Activated B cell treated with CpG ODN at 0.5 μM for 24 hours (primary cell): ENCODE data around the gene SLC15A1. TPM values are rescaled to one million over a fixed set of nuclear protein-coding genes. Genes with fewer than 3 reads are reported as not detected.

ENCODE experiments used
- ATAC-seq: fragments of 200-7000 bp; cut with Tn5 transposase; one replicate; pipeline ENCODE4 v1.10.0; 2021; ENCODE audit warnings: low read depth, mild to moderate bottlenecking, moderate library complexity
- CTCF ChIA-PET: fragments of 350-600 bp; sonication (Branson Sonifier 250); formaldehyde crosslinking; loops from one replicate; lab custom pipeline; 2021; ENCODE audit warnings: antibody characterized with exemption; lab: Charles Lee
- POLR2A ChIA-PET: fragments of 350-600 bp; sonication (Branson Sonifier 250); formaldehyde crosslinking; loops from one replicate; lab custom pipeline; 2021; ENCODE audit warnings: antibody characterized with exemption; lab: Charles Lee
- DNase-seq: peaks from one replicate; pipeline ENCODE4 v3.0.0; 2022
- H3K27ac Mint-ChIP-seq: one replicate; pipeline ENCODE4 v1.8.0; 2020; ENCODE audit warnings: mixed read lengths
- H3K27me3 Mint-ChIP-seq: one replicate; pipeline ENCODE4 v1.8.0; 2021; ENCODE audit warnings: mixed read lengths
- H3K36me3 Mint-ChIP-seq: one replicate; pipeline ENCODE4 v1.8.0; 2021; ENCODE audit warnings: low read depth, mixed read lengths
- H3K4me1 Mint-ChIP-seq: one replicate; pipeline ENCODE4 v1.8.0; 2021; ENCODE audit warnings: mixed read lengths
- H3K4me3 Mint-ChIP-seq: one replicate; pipeline ENCODE4 v1.8.0; 2020; ENCODE audit warnings: mild to moderate bottlenecking, mixed read lengths
- H3K9me3 Mint-ChIP-seq: one replicate; pipeline ENCODE4 v1.8.0; 2020; ENCODE audit warnings: mixed read lengths
- CTCF ChIP-seq: fragments of 200-600 bp; IDR thresholded peaks from one replicate; pipeline ENCODE4 v1.8.0; 2022; ENCODE audit warnings: antibody characterized with exemption, mild to moderate bottlenecking
- intact Hi-C: fragments of 100-400 bp; cut with micrococcal nuclease; formaldehyde crosslinking; loops from one replicate; pipeline ENCODE4 v1.15.1; 2024
- total RNA-seq: library from RNA; stranded (reverse); gene quantifications from 2 replicates; pipeline ENCODE4 v1.2.3, GENCODE V29; 2022

The SLC15A1 gene
- total RNA-seq, 1 donor from 2014 or later, result not detected

- ATAC-seq (no peak), DNase-seq (no peak)
- intact Hi-C loops, result no loop called here
- H3K9me3 Mint-ChIP-seq, result no peaks in the 10 kb centered on the region
- no peak for TF ChIP-seq CTCF
- H3K36me3 Mint-ChIP-seq, result no peaks in the 10 kb centered on the region
- ChIA-PET CTCF (no interaction called here), POLR2A (no interaction called here)
- no peak overlapping the region for H3K27ac Mint-ChIP-seq
- no peak overlapping the region for H3K4me3 Mint-ChIP-seq
- peaks cover 9% of the 10 kb centered on the region for H3K27me3 Mint-ChIP-seq
- no peaks in the 10 kb centered on the region for H3K4me1 Mint-ChIP-seq
Observed at GRCh38 chr13:98772794-98773452, 20.5 kb upstream of the SLC15A1 start.

GRCh38 chr13:98771838-98772611, 19.6 kb upstream of the SLC15A1 start:
- intact Hi-C loops, result no loop called here
- Mint-ChIP-seq H3K9me3 (no peaks in the 10 kb centered on the region), H3K27ac (no peak overlapping the region), H3K4me3 (no peak overlapping the region), H3K4me1 (no peaks in the 10 kb centered on the region), H3K27me3 (peaks cover 7% of the 10 kb centered on the region), H3K36me3 (no peaks in the 10 kb centered on the region)
- ChIA-PET POLR2A (no interaction called here), CTCF (no interaction called here)
- ATAC-seq (no peak), DNase-seq (no peak)
- no peak for TF ChIP-seq CTCF

GRCh38 chr13:98769736-98770135, 17.3 kb upstream of the SLC15A1 start:
- ChIA-PET POLR2A (no interaction called here), CTCF (no interaction called here)
- H3K27me3 Mint-ChIP-seq, result peaks cover 7% of the 10 kb centered on the region
- ATAC-seq, result no peak
- no peak overlapping the region for H3K4me3 Mint-ChIP-seq
- H3K4me1 Mint-ChIP-seq, result no peaks in the 10 kb centered on the region
- no peaks in the 10 kb centered on the region for H3K36me3 Mint-ChIP-seq
- no peaks in the 10 kb centered on the region for H3K9me3 Mint-ChIP-seq
- DNase-seq, result no peak
- no peak overlapping the region for H3K27ac Mint-ChIP-seq
- intact Hi-C loops, result no loop called here
- TF ChIP-seq CTCF, result no peak

GRCh38 chr13:98768522-98768921, 16.1 kb upstream of the SLC15A1 start:
- peaks cover 7% of the 10 kb centered on the region for H3K27me3 Mint-ChIP-seq

More at GRCh38 chr13:98768522-98768921, 16.1 kb upstream of the SLC15A1 start:
- Mint-ChIP-seq H3K27ac (no peak overlapping the region), H3K9me3 (no peaks in the 10 kb centered on the region), H3K36me3 (no peaks in the 10 kb centered on the region), H3K4me1 (no peaks in the 10 kb centered on the region), H3K4me3 (no peak overlapping the region)
- intact Hi-C loops, result no loop called here
- DNase-seq, result no peak
- no peak for ATAC-seq
- ChIA-PET POLR2A (no interaction called here), CTCF (no interaction called here)
- TF ChIP-seq CTCF, result no peak
